Neural cell (in vitro differentiated cells): ENCODE data around the gene REG3A. TPM values are rescaled to one million over a fixed set of nuclear protein-coding genes. Genes with fewer than 3 reads are reported as not detected.

Experiments
- H2AFZ ChIP-seq: fragments of 200-600, 300-800 bp; sonication (generic), shearing (Covaris generic); 2 replicates; pipeline ENCODE4 v1.6.0; 2014; ENCODE audit warnings: low read depth, mild to moderate bottlenecking, antibody characterized with exemption, low read length, moderate library complexity
- H3F3A ChIP-seq: fragments of 200-600 bp; shearing (Covaris generic); 2 replicates; pipeline ENCODE4 v1.6.1; 2016; ENCODE audit warnings: mild to moderate bottlenecking, moderate library complexity, mixed read lengths, antibody characterized with exemption, low read length; ENCODE audit not compliant: insufficient read depth, poor library complexity, severe bottlenecking
- H3K27ac ChIP-seq: fragments of 200-600, 300-800 bp; sonication (generic), shearing (Covaris generic); 2 replicates; pipeline ENCODE4 v1.5.1; 2014; ENCODE audit warnings: mild to moderate bottlenecking, low read length, moderate library complexity
- H3K27me3 ChIP-seq: fragments of 300-800, 200-600 bp; sonication (generic), shearing (Covaris generic); 2 replicates; pipeline ENCODE4 v1.6.0; 2014; ENCODE audit warnings: mild to moderate bottlenecking, low read depth, low read length, moderate library complexity; ENCODE audit not compliant: insufficient read depth
- H3K36me3 ChIP-seq: fragments of 300-800, 200-600 bp; sonication (generic), shearing (Covaris generic); 2 replicates; pipeline ENCODE4 v1.5.1; 2014; ENCODE audit warnings: mild to moderate bottlenecking, antibody characterized with exemption, low read length, moderate library complexity; ENCODE audit not compliant: insufficient read depth
- H3K4me2 ChIP-seq: fragments of 300-800, 200-600 bp; sonication (generic), shearing (Covaris generic); 2 replicates; pipeline ENCODE4 v1.6.0; 2014; ENCODE audit warnings: mild to moderate bottlenecking, low read length
- H3K4me3 ChIP-seq: fragments of 300-800, 200-600 bp; sonication (generic), shearing (Covaris generic); 2 replicates; pipeline ENCODE4 v1.5.1; 2014; ENCODE audit warnings: mild to moderate bottlenecking, low read length, moderate library complexity
- H3K79me2 ChIP-seq: fragments of 200-600 bp; shearing (Covaris generic); replicated peaks from 2 replicates; pipeline ENCODE4 v1.6.0; 2014; ENCODE audit warnings: mild to moderate bottlenecking, low read length, moderate library complexity; ENCODE audit not compliant: insufficient read depth
- H3K9ac ChIP-seq: fragments of 300-800, 200-600 bp; sonication (generic), shearing (Covaris generic); 2 replicates; pipeline ENCODE4 v1.6.1; 2016; ENCODE audit warnings: mild to moderate bottlenecking, low read length, mixed read lengths
- H3K9me2 ChIP-seq: fragments of 200-600 bp; shearing (Covaris generic); 2 replicates; pipeline ENCODE4 v1.6.1; 2016; ENCODE audit warnings: mild to moderate bottlenecking, low read length, mixed read lengths; ENCODE audit not compliant: insufficient read depth
- H3K9me3 ChIP-seq: fragments of 200-600, 300-800 bp; sonication (generic), shearing (Covaris generic); 2 replicates; pipeline ENCODE4 v1.6.1; 2016; ENCODE audit warnings: mild to moderate bottlenecking, mixed run types, low read length, moderate library complexity, mixed read lengths
- H4K20me1 ChIP-seq: fragments of 200-600 bp; shearing (Covaris generic); 2 replicates; pipeline ENCODE4 v1.6.1; 2016; ENCODE audit warnings: mild to moderate bottlenecking, mixed run types; ENCODE audit not compliant: insufficient read depth
- CTCF ChIP-seq: fragments of 450-650 bp; IDR thresholded peaks from 2 replicates; pipeline ENCODE4 v1.5.1; 2014; ENCODE audit warnings: antibody characterized with exemption, mild to moderate bottlenecking, moderate library complexity; ENCODE audit not compliant: poor library complexity, severe bottlenecking
- EP300 ChIP-seq: fragments of 450-650 bp; conservative IDR thresholded peaks from 2 replicates; pipeline ENCODE4 v1.6.1; 2014; ENCODE audit warnings: antibody characterized with exemption, mild to moderate bottlenecking, moderate library complexity; ENCODE audit not compliant: poor library complexity, severe bottlenecking
- EZH2 ChIP-seq: fragments of 200-600, 300-800 bp; shearing (Covaris generic), sonication (generic); IDR thresholded peaks from 2 replicates; pipeline ENCODE4 v1.6.1; 2014; ENCODE audit warnings: antibody characterized with exemption, low read length, borderline replicate concordance, mild to moderate bottlenecking; ENCODE audit not compliant: insufficient read depth, poor library complexity, severe bottlenecking
- MXI1 ChIP-seq: fragments of 450-650 bp; conservative IDR thresholded peaks from 2 replicates; pipeline ENCODE4 v1.6.1; 2014; ENCODE audit warnings: antibody characterized with exemption, mild to moderate bottlenecking; ENCODE audit not compliant: poor library complexity, severe bottlenecking
- POLR2AphosphoS5 ChIP-seq: IDR thresholded peaks from 2 replicates; pipeline ENCODE4 v1.6.1; 2012
- RAD21 ChIP-seq: fragments of 450-650 bp; conservative IDR thresholded peaks from 2 replicates; pipeline ENCODE4 v1.6.1; 2014; ENCODE audit warnings: antibody characterized with exemption, mild to moderate bottlenecking, moderate library complexity
- REST ChIP-seq: IDR thresholded peaks from 2 replicates; pipeline ENCODE4 v1.6.1; 2012; ENCODE audit warnings: borderline replicate concordance
- SMC3 ChIP-seq: fragments of 450-650 bp; conservative IDR thresholded peaks from 2 replicates; pipeline ENCODE4 v1.6.1; 2014; ENCODE audit warnings: antibody characterized with exemption, mild to moderate bottlenecking, moderate library complexity; ENCODE audit not compliant: poor library complexity
- TAF1 ChIP-seq: IDR thresholded peaks from 2 replicates; pipeline ENCODE4 v1.6.1; 2012; ENCODE audit warnings: low read depth
- polyA plus RNA-seq: library from polyadenylated mRNA; depleted of rRNA; stranded (reverse); fragments of >200 nt; gene quantifications from 2 replicates; pipeline ENCODE4 v1.2.3, GENCODE V29; 2014

Gene REG3A
- polyA plus RNA-seq, 1 donor from 2014 or later = not detected

- no peaks in the 10 kb centered on the region for H3K36me3 ChIP-seq
- no peaks in the 10 kb centered on the region for H3K9me2 ChIP-seq
- H3K27me3 ChIP-seq = no peaks in the 10 kb centered on the region
- H3K9ac ChIP-seq = no peak overlapping the region
- H3F3A ChIP-seq = no peaks in the 10 kb centered on the region
- no peaks in the 10 kb centered on the region for H4K20me1 ChIP-seq
- TF ChIP-seq EP300 (no peak), REST (no peak), MXI1 (no peak), POLR2AphosphoS5 (no peak), EZH2 (no peak), RAD21 (no peak), TAF1 (no peak), SMC3 (no peak)
- H3K9me3 ChIP-seq = no peaks in the 10 kb centered on the region
- H3K79me2 ChIP-seq = no peaks in the 10 kb centered on the region
- no peak overlapping the region for H3K27ac ChIP-seq
- no peak overlapping the region for H2AFZ ChIP-seq
- no peak overlapping the region for H3K4me3 ChIP-seq
- H3K4me2 ChIP-seq = no peak overlapping the region
Observed at GRCh38 chr2:79129804-79130203, 29.7 kb downstream of the REG3A start.

GRCh38 chr2:79129260-79129659 is 30.3 kb downstream of the REG3A start:
- H3K9me2 ChIP-seq = no peaks in the 10 kb centered on the region
- H3K9ac ChIP-seq = no peak overlapping the region
- TF ChIP-seq POLR2AphosphoS5 = peak; percentile 92
- TF ChIP-seq EP300 = no peak

GRCh38 chr2:79128406-79128805 is 31.1 kb downstream of the REG3A start:
- no peak overlapping the region for H2AFZ ChIP-seq
- TF ChIP-seq POLR2AphosphoS5 (no peak), MXI1 (no peak), EP300 (no peak), CTCF (no peak), RAD21 (no peak)
- no peaks in the 10 kb centered on the region for H3K79me2 ChIP-seq
- no peak overlapping the region for H3K4me2 ChIP-seq
- H3K9me2 ChIP-seq = no peaks in the 10 kb centered on the region
- H3K9ac ChIP-seq = no peak overlapping the region
- H3K27ac ChIP-seq = no peak overlapping the region
- H3K27me3 ChIP-seq = no peaks in the 10 kb centered on the region
- no peak overlapping the region for H3K4me3 ChIP-seq
- no peaks in the 10 kb centered on the region for H4K20me1 ChIP-seq
- H3K36me3 ChIP-seq = no peaks in the 10 kb centered on the region
- no peaks in the 10 kb centered on the region for H3F3A ChIP-seq
- H3K9me3 ChIP-seq = no peaks in the 10 kb centered on the region

More at GRCh38 chr2:79129260-79129659, 30.3 kb downstream of the REG3A start:
- Histone ChIP-seq H3K79me2 (no peaks in the 10 kb centered on the region), H3F3A (no peaks in the 10 kb centered on the region), H4K20me1 (no peaks in the 10 kb centered on the region), H2AFZ (no peak overlapping the region), H3K4me3 (no peak overlapping the region), H3K9me3 (no peaks in the 10 kb centered on the region), H3K27me3 (no peaks in the 10 kb centered on the region), H3K4me2 (no peak overlapping the region), H3K36me3 (no peaks in the 10 kb centered on the region), H3K27ac (no peak overlapping the region)
